Measurements from ENCODE around the gene HBA1. TPM values are rescaled to one million over a fixed set of nuclear protein-coding genes. Genes with fewer than 3 reads are reported as not detected.
"Not testable (repeated sequence)": the region's sequence is repeated elsewhere in the genome, so short reads cannot be mapped to it uniquely, and the experiment has no call there.

Gene HBA1
- total RNA-seq, 2 experiments from 2014 or later = not detected

GRCh38 chr16:149024-149660 is 27.3 kb upstream of the HBA1 start:
- intact Hi-C loops (cut with DNase I, micrococcal nuclease) = no loop called here
- no peak overlapping the region for H3K4me3 ChIP-seq (ENCODE audit: low read length)
- no peaks in the 10 kb centered on the region for H3K9me3 ChIP-seq (ENCODE audit: control insufficient read depth in 1 of 2, insufficient read depth in 1 of 2, low read length in 2 of 2)
- Mint-ChIP-seq H3K4me1 (ENCODE audit: low read depth) (no peaks in the 10 kb centered on the region), H3K27ac (no peak overlapping the region), H3K9me3 (no peaks in the 10 kb centered on the region), H3K36me3 (ENCODE audit: low read depth) (no peaks in the 10 kb centered on the region), H3K4me3 (no peak overlapping the region), H3K27me3 (peaks cover 42% of the 10 kb centered on the region)
- no peak for TF ChIP-seq CTCF (IDR thresholded peaks at IDR 0.05)
- H3K4me1 ChIP-seq (ENCODE audit: insufficient read depth, low read length) = peaks cover under 1% of the 10 kb centered on the region
- H3K27ac ChIP-seq (ENCODE audit: low read depth in 1 of 2, low read length in 2 of 2) = no peak overlapping the region
- DNase-seq (no peak), ATAC-seq (ENCODE audit: poor library complexity) (no peak)
- ChIA-PET POLR2A (no interaction called here), CTCF (interaction anchor here (0.7 kb wide), 1 partner anchor 24 kb away, joined by 3 read pairs; no protein-coding TSS in a partner anchor)
- H3K27me3 ChIP-seq (ENCODE audit: control insufficient read depth in 1 of 2, insufficient read depth in 2 of 2, low read length in 2 of 2) = peaks cover 0 to 2% of the 10 kb centered on the region in 2 experiments
- H3K36me3 ChIP-seq (ENCODE audit: insufficient read depth, low read length) = no peaks in the 10 kb centered on the region

GRCh38 chr16:152141-153128 is 24.0 kb upstream of the HBA1 start, which contains the start of gene HBZ:
HBZ (plus strand) TSS chr16:152644; CDS start chr16:152910, 266 bp downstream.
- intact Hi-C loops (cut with DNase I, micrococcal nuclease) = no loop called here
- no peak within 1 kb of the TSS for H3K27ac Mint-ChIP-seq
- ChIA-PET POLR2A (no interaction called here), CTCF (no interaction called here)
- H3K4me3 Mint-ChIP-seq = peak within 1 kb of the TSS; percentile 15
- peaks cover 6% of the 10 kb centered on the region for H3K4me1 Mint-ChIP-seq (ENCODE audit: low read depth)
- ATAC-seq (ENCODE audit: poor library complexity) (no peak), DNase-seq (no peak)
- H3K9me3 Mint-ChIP-seq = no peaks in the 10 kb centered on the region
- TF ChIP-seq CTCF (IDR thresholded peaks at IDR 0.05) = no peak
- H3K36me3 Mint-ChIP-seq (ENCODE audit: low read depth) = no peaks in the 10 kb centered on the region
- Histone ChIP-seq H3K27ac (ENCODE audit: low read depth in 1 of 2, low read length in 2 of 2) (no peak within 1 kb of the TSS), H3K27me3 (ENCODE audit: control insufficient read depth in 1 of 2, insufficient read depth in 2 of 2, low read length in 2 of 2) (peaks cover 17 to 24% of the 10 kb centered on the region in 2 experiments), H3K4me1 (ENCODE audit: insufficient read depth, low read length) (peaks cover 10% of the 10 kb centered on the region), H3K4me3 (ENCODE audit: low read length) (no peak within 1 kb of the TSS), H3K9me3 (ENCODE audit: control insufficient read depth in 1 of 2, insufficient read depth in 1 of 2, low read length in 2 of 2) (peaks cover 0 to 5% of the 10 kb centered on the region in 2 experiments), H3K36me3 (ENCODE audit: insufficient read depth, low read length) (no peaks in the 10 kb centered on the region)
- peaks cover 61% of the 10 kb centered on the region for H3K27me3 Mint-ChIP-seq

GRCh38 chr16:153129-153521 is 23.4 kb upstream of the HBA1 start:
- H3K4me3 Mint-ChIP-seq; H3K27ac ChIP-seq (ENCODE audit: low read depth in 1 of 2, low read length in 2 of 2); H3K4me1 ChIP-seq (ENCODE audit: insufficient read depth, low read length); intact Hi-C loops (cut with DNase I, micrococcal nuclease); H3K4me3 ChIP-seq (ENCODE audit: low read length); H3K36me3 Mint-ChIP-seq (ENCODE audit: low read depth); H3K9me3 Mint-ChIP-seq; H3K9me3 ChIP-seq (ENCODE audit: control insufficient read depth in 1 of 2, insufficient read depth in 1 of 2, low read length in 2 of 2); ATAC-seq (ENCODE audit: poor library complexity); POLR2A ChIA-PET; H3K4me1 Mint-ChIP-seq (ENCODE audit: low read depth); H3K36me3 ChIP-seq (ENCODE audit: insufficient read depth, low read length); CTCF ChIA-PET; DNase-seq; H3K27ac Mint-ChIP-seq: not testable (repeated sequence)
- peaks cover 17 to 24% of the 10 kb centered on the region in 2 experiments for H3K27me3 ChIP-seq (ENCODE audit: control insufficient read depth in 1 of 2, insufficient read depth in 2 of 2, low read length in 2 of 2)
- peaks cover 67% of the 10 kb centered on the region for H3K27me3 Mint-ChIP-seq

- H3K4me3 Mint-ChIP-seq; H3K27ac Mint-ChIP-seq; H3K27ac ChIP-seq (ENCODE audit: low read depth in 1 of 2, low read length in 2 of 2); H3K9me3 ChIP-seq (ENCODE audit: control insufficient read depth in 1 of 2, insufficient read depth in 1 of 2, low read length in 2 of 2); H3K9me3 Mint-ChIP-seq; intact Hi-C loops (cut with DNase I, micrococcal nuclease); DNase-seq; H3K4me1 ChIP-seq (ENCODE audit: insufficient read depth, low read length); H3K4me3 ChIP-seq (ENCODE audit: low read length); H3K4me1 Mint-ChIP-seq (ENCODE audit: low read depth); POLR2A ChIA-PET; H3K36me3 ChIP-seq (ENCODE audit: insufficient read depth, low read length); CTCF ChIA-PET; H3K36me3 Mint-ChIP-seq (ENCODE audit: low read depth): not testable (repeated sequence)
- ATAC-seq (ENCODE audit: poor library complexity) = peak; percentile 29
- H3K27me3 Mint-ChIP-seq = peaks cover 66% of the 10 kb centered on the region
- H3K27me3 ChIP-seq (ENCODE audit: control insufficient read depth in 1 of 2, insufficient read depth in 2 of 2, low read length in 2 of 2) = peaks cover 17 to 26% of the 10 kb centered on the region in 2 experiments
Measured at GRCh38 chr16:153550-154216, 22.8 kb upstream of the HBA1 start.
